HG02981 (cell line): ENCODE data around the gene GRIN3A.

Experiments used
- ATAC-seq: cut with Tn5 transposase; IDR thresholded peaks from one replicate; pipeline ENCODE4 v1.9.1; 2021; ENCODE audit warnings: mild to moderate bottlenecking, moderate library complexity; ENCODE audit not compliant: unreplicated experiment

The GRIN3A gene

DNA sequence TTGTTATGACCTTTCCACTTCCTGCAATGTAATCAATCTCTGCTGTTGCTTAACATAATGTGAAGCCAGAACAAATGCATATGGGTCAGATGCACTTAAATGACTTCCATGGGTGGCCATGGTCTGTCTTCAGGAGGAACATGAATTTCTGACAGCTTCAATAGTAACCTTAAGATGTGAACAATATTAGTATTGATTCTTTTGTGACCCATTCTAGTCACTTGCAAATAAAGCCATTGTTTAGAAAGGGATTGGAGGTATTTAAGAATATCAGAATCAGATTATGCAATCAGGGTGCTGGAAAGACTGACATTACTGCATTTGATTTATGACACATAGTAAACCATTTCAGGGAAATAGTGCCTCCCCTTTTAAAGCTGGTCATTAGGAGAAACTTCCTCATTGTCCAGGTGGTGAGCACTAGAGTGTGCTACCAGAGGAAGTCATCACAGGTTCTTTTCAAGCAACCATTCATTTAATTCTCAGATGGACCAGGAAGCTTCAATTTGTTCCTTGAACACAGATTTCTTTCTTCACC is 32.1 kb downstream of the GRIN3A start:
- no peak for ATAC-seq

DNA sequence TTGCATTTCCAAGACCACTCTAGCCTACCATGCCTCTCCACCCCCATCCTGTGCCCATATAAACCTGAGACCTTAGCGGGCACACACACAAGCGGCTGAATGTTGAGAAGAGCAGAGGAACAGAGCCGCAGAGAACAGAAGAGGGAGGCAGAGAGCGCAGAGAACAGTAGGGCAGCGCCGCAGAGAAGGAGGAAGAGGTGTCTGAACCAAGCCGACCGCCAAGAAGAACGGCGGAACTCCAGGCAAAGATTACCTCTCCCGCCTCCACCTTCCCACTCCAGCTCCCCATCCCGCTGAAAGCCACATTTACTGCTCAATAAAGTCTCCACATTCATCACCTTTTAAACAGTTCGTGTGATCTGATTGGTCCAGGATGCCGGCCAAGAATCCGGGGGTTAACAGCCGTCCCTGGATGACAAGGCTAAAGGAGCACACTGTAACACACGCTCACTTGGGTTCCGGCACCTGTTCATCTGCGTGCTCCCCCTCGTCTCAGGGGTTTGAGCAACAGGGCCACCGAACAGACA is 33.2 kb downstream of the GRIN3A start:
- peak; percentile 80 for ATAC-seq

DNA sequence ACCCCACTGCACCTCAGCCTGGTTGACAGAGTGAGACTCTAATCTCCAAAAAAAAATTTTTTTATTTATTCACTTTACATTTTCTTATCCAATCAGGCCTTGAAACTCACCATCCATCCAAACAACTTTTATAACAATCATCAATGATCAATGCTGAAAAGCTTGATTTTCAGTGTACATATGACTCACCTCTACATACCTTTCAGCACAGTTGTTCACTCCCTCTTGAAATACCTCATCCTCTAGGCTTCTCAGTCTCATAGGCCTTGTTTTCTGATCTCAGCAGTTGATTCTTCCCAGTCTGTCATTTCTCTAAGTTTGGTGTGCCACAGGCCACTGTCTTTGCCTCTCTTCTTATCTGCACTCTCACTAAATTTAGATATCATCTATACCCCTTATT is 36.2 kb downstream of the GRIN3A start:
- ATAC-seq, result no peak

DNA sequence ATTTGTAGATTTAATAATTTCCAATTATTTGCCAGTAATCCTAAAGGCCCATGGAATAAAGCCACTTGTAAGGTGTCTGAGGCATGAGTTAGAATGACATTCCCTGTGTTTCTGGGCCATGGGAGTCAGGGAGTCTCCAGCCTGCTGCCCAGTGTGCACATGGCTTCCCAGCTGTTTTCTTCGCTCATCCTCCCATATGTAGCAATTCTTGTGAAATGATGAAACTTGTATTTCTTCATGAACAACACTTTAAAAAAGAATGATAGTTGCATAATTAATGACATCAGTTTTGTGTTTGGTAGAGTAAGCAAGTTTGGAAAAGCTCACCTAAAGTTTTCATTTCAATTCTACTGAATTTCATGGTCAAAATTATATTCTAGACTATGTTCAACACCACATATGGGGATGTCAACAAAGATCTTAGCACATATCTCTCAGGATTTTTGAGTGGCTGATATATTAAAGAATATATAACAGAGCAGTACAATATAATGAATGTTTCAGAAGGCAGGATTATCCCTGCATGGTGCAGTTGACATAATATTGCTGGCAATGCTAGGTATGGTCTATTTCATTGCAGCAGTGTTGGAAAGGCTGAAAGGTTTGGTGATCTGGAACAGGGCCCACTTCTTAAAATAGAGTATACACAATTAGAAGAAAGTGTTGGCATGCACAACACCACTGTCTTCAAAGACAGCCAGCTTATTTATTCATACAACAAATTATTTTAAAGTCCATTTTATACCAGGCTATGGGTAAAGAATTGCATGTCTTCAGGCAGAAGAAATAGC is 44.7 kb downstream of the GRIN3A start:
- ATAC-seq, result no peak

DNA sequence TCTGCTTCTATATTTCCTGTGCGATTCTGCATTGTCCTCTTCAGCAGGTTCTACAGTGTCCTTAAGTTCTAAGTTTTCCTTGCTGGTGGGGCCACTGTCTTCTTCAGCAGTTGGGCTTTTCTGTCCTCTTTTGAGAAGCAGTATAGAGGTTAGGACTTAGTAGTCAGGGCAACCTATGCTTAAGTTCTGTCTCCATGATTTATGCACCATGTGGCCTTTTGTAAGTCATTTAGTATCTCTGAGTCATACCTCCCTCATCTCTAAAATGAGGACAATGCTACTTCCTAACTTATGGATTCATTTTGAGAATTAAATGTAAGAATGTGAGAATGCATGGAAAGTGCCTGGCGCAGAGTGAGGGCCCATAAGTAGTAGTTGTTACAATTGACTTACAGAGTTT is 46.8 kb downstream of the GRIN3A start:
- no peak for ATAC-seq

DNA sequence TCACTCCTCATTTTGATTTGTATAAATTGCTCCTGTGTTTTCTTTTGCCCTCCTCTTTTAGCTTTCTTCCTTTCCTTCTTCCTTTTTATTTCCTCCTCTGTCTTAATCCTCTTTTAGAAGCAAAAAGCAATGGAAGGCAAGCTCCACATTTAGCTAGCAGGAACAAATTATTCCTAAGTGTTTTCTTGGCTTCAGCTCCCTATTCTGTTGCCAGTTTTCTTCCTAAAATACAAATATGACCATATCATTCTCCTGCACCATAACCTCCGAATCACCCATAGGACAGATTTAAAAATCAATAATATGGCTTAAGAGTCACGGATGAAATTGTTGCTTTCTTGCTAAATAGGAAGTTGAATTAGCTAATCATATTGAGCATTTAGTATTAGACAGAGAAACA is 49.4 kb downstream of the GRIN3A start:
- ATAC-seq, result no peak

DNA sequence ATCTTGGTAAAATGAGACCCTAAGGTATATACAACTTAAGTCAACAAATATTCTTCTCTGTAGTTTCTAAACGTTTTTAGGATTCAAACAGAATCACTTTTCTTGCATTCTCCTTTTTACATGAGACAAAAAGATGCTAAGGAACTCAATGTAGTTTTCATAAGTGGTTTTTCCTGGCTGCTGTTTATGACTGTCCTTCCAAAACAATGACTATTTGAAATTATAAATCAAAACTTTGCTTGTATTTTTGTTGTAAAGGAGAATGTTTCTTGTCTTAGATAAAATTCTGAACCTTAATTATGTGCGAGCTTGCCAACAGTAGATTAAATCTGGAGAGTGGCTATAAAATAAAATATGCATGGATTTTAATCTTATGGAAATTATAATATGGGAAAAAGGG is 53.8 kb downstream of the GRIN3A start:
- no peak for ATAC-seq

DNA sequence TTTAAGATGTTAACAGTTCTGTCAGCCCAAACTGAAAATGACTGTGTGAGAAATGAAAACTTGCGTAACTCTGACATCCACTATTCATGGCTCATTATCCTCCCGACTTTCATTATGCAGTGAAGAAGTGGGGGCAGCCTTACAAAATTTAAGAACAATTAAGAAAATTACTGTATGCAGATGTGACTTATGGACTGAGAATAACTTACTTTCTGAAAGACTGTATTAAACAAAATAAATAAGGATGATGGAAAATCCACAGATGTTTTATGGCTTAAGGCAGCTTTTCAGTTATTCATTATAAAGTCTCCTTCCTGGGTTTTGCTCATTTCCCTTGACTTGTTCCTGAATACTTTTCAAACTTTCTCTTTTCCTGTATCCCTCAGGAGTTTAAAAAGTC is 55.2 kb downstream of the GRIN3A start:
- ATAC-seq, result no peak

DNA sequence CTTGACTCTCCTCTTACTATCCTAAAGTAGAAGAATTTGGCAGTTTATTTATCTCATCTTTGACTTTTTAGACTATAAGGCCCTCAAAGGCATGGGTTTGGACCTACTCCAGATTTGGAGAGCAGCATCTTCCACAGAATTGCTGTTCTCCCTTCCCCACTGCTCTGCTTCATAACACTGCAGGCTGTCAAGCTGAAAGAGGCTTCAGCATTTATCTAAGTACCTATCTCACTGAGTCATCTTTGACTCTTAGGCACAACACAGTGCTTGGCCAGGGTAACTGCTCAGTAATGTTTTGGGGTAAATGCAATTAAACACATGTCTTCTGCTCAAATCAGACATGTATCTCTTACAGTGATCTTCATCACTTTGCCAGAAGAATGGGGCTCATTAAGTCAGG is 60.6 kb downstream of the GRIN3A start:
- no peak for ATAC-seq

DNA sequence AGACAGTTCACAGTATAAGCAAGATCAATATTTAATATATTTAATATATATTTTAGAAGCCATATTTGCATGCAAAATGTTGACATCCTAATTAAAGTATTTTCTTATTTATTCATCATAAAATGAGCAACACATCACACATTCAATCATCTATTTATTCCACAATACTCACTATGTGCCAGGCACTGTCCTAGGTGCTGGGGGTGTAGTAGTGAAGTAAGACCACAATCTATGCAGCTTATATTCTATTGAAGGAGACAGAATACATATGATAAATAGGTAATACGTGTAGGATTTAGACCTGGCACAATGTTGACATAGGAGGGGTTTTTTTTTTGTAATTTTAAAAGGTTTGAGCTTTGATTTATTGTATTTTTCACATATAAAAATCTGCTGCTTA is 63.1 kb downstream of the GRIN3A start:
- no peak for ATAC-seq

DNA sequence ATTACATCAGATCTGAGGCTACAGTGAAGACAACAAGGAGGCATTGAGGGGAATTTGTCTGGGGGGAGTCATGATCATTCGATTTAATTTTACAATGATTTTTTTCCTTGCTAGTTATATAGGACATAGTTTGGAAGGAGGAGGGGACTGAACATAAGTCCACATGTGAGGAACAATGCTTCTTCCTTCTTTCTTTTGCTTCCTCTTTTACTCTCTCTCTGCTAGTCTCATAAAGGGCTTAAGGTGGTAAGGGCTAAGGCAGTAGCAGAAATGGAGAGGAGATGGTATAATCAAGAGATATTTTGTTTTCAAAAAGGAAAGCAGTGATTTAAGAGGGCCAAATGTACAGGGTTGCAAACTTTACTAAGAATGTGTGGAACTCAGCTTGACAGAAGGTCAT is 64.3 kb downstream of the GRIN3A start:
- no peak for ATAC-seq

DNA sequence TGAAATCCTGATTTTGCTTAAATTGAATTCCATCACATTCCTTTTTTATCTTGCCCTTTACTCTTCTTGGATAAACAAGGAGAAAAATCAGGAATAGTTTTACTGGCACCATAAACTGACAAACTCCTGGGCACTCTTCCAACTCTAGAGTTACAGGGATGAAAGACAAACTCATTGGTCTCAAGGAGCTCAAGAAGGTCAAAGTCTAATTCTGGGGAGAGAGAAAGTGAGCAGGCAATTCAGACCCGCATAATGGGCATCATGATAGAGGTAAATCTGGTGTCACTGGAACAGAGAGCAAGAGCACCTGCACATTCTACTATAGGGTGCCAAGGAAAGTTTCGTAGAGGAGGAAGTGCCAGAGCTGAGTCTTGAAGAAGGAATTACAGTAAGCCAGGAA is 64.8 kb downstream of the GRIN3A start:
- ATAC-seq, result no peak

DNA sequence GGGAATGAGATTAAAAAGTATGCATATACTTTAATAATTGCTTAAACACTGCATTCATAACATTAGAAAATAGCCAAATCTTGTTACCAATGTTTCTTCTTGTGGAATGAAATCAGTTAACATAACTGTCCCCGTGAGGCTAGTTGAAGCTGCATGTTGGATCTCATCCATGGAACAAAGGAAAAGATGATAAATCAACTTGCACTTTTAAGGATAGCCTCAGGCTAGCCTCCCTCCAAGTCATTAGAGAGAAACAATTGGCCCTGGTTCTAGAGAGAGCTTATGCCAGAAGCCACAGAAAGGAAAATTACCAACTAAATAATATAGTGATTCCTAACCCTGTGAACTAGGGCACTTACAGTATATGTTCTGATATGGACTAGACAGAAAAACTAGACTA is 66.9 kb downstream of the GRIN3A start:
- no peak for ATAC-seq

DNA sequence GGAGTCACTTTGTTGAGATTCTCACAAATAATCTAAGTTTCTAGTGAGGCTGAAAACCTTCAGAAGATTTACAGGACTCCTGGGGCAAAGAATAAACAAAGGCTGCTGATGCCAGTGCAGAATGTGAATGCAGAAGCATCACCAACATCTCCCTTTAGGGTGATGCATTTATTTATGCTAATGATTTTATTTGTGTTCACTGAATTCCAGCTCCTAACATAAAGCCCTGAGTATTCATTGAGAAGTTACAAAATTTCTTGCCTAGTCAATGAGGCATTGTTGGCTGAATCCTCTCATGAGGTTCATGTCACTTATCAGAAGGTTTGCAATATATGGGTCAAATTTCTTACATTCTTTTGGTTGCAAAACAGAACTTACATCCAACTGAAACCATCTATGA is 70.0 kb downstream of the GRIN3A start:
- no peak for ATAC-seq

DNA sequence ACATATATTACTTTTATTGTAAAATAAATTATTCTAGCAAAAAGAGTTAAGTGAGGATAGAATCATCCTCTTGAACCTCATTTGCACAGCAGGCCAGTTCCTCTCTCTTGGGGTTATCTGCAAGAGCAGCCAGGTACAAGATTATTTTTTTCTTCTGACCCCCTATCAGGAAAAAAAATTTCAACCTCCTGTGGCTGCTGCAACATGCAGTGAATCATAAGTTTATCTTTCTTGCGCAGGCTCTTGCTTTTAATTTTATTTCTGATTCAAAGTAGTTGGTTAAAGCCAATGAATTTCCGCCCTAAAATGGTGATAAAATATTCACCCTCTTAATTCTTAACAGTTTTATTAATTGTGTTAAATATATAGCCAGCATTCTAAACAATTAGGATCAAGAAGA is 74.0 kb downstream of the GRIN3A start:
- no peak for ATAC-seq

DNA sequence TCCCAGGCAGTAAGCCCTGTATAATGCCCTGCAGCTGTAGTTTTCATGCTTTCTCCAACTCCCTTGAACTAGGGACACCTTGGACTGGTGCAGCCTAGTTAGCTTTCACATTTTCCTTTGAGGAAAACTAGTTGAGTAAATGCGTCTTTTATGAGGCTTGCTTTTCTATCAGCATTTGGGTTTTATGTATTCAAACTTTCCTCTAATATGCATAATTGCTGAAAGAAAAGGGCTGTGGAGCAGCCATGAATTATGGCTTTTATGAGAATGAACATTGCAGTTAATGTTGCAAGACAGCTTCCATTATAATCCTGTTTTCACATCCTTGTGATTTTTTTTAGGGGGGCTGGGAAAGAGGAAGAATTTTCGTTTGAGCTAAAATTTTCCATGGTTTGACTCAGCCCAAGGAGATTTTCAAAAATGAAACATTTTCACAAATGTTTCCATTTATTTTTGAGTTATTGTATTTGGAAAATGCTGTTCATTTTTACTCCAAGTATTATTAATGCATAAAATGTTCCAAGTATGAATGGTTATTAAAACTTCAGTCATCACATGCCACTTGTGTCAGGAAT is 85.8 kb downstream of the GRIN3A start:
- ATAC-seq, result no peak

DNA sequence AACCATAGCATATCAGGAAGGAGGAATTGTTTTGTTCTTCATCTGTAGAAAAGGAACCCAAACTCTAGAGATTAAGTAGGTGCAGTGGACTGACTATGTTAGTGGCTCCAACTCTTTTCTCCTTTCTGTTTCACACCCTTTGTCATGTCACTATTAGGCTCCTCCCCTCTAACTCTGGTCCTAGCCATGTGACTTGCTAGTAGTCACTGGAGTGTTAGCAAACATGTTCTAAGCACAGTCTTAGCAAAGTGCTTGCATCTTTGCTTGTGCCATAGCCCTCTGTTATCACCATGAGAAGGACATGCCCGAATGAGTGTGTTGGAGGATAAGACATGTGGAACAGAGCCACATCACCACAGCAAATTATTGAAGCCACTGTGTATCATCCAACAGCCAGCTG is 88.3 kb downstream of the GRIN3A start:
- peak; percentile 74 for ATAC-seq

DNA sequence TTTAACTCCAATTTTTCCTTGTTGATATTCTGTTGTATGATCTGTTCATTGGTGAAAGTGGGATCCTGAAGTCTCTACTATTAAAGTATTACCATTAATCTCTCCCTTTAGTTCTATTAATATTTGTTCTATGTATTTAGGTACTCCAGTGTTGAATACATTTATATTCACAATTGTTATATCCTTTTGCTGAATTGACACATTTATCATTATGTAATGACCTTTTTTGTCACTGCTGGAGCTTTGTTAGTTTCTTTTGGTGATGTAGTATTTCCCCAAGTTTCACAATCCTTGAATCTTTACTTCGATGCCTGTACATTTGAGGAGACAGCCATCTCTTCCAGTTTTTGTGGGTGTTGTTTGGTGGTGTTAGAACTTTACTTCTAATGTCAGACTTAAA is 90.0 kb downstream of the GRIN3A start:
- ATAC-seq, result no peak

DNA sequence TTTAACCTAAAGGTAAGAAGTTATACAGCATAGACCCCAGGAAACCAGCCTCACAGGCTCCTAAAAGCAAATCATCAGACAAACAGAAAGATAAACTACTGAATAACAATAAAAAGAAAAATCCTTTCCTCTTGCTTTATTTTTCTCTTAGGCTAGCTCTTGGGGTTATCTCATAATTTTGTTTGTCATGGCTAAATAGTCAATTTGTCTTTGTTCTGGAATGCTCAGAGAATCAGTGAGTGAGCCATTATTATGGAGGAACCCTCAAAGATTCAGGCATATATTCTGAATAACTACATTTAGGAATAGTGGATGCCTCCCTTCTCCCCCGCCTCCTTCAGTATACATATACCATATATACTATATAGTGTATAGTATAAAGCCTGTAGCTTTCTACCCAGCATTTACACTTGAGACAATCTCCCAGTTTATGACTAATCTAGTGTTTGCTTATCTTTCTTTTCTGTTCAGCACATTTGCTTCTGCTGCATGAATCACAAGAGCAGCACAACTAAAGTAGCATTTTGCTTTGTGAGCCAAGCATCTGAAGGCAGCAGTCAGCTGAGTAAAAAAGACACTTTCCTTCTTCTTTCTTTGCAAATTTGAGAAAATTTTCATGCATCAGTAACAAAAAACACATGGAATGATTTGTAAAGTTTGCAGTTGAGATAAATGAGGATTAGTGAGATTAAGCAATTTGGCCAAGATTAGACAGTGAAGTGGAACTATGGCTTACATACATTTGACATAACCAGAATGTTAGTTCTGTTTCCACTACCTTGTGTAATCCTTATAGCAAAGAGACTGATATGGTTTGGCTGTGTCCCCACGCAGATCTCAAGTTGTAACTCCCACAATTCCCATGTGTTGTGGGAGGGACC is 98.4 kb downstream of the GRIN3A start:
- ATAC-seq, result no peak

DNA sequence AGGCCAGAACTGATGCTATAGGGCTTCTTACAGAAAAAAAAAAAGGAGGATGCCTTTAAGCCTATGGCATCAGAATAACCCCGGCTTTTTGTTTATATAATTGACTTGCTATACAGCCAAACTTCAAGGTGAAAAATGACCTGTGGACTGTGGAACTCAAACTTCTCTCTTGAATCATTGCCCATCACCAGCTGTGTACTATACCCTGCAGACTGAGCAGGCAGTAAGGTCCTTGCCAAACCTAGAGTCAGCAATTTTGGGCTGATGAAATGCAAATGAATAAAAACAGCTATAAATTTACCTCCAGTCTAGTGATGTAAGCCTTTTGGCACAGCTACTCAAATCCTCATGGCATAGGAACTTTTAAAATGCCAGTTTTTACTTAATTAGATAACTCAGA is 99.1 kb downstream of the GRIN3A start:
- no peak for ATAC-seq

DNA sequence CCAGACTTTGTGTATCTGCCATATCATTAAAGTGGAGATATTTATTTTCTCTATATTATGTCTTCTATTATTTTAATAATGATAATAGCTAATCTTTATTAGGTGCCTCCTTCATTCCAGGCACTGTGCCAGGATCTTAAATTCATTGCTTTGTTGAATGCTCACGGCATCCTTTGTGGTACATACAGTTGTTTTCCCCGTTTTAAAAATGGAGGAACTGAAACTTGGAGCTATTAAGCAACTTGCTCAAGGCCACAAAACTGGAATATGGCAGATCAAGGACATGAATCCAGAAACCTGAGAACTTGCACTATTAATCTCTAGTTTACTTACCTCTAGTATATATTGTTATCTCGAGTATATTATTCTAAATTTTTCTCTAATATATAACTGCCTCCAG is 102.2 kb downstream of the GRIN3A start:
- no peak for ATAC-seq
